Measurements from ENCODE around the gene HTT. TPM values are rescaled to one million over a fixed set of nuclear protein-coding genes. Genes with fewer than 3 reads are reported as not detected.

HTT gene
- total RNA-seq (27.4 and 38.6 TPM in 2 replicates), polyA plus RNA-seq (9.7 and 11.4 TPM in 2 replicates)

- TF ChIP-seq CTCF (IDR thresholded peaks at IDR 0.05; ENCODE audit: low read depth, low read length) = peak; percentile 12
- H3K9me3 ChIP-seq (ENCODE audit: low read depth) = no peaks in the 10 kb centered on the region
- no peaks in the 10 kb centered on the region for H3K36me3 ChIP-seq
- DNase-seq (ENCODE audit: low read depth in 1 of 2, low spot score in 1 of 2) = peak; percentile 96 to 97
- H3K27ac ChIP-seq = peak within 1 kb of the TSS; percentile 86
- H3K4me3 ChIP-seq = peak within 1 kb of the TSS; percentile 80
- peaks cover 15% of the 10 kb centered on the region for H3K4me1 ChIP-seq (ENCODE audit: low read depth)
- no peaks in the 10 kb centered on the region for H3K27me3 ChIP-seq
Observed at GRCh38 chr4:3074078-3074845, at the start of gene HTT, which contains the start of gene HTT-AS. HTT (plus strand) TSS chr4:3074681; CDS start chr4:3074826, 145 bp downstream. HTT-AS (minus strand) TSS chr4:3074538.

- Histone ChIP-seq H3K4me1 (ENCODE audit: low read depth) (no peaks in the 10 kb centered on the region), H3K27me3 (no peaks in the 10 kb centered on the region), H3K9me3 (ENCODE audit: low read depth) (no peaks in the 10 kb centered on the region), H3K4me3 (no peak overlapping the region), H3K27ac (no peak overlapping the region), H3K36me3 (no peaks in the 10 kb centered on the region)
- no peak for TF ChIP-seq CTCF (IDR thresholded peaks at IDR 0.05; ENCODE audit: low read depth, low read length)
- DNase-seq (ENCODE audit: low read depth in 1 of 2, low spot score in 1 of 2) = no peak
Observed at GRCh38 chr4:3025881-3026280, 48.6 kb upstream of the HTT start.

- TF ChIP-seq CTCF (IDR thresholded peaks at IDR 0.05; ENCODE audit: low read depth, low read length) = no peak
- DNase-seq (ENCODE audit: low read depth in 1 of 2, low spot score in 1 of 2) = no peak
- H3K27ac ChIP-seq = no peak overlapping the region
- H3K9me3 ChIP-seq (ENCODE audit: low read depth) = no peaks in the 10 kb centered on the region
- no peaks in the 10 kb centered on the region for H3K27me3 ChIP-seq
- no peaks in the 10 kb centered on the region for H3K4me1 ChIP-seq (ENCODE audit: low read depth)
- H3K4me3 ChIP-seq = no peak overlapping the region
- no peaks in the 10 kb centered on the region for H3K36me3 ChIP-seq
Observed at GRCh38 chr4:3026540-3026939, 47.9 kb upstream of the HTT start.

- TF ChIP-seq CTCF (IDR thresholded peaks at IDR 0.05; ENCODE audit: low read depth, low read length) = no peak
- H3K4me3 ChIP-seq = no peak overlapping the region
- DNase-seq (ENCODE audit: low read depth in 1 of 2, low spot score in 1 of 2) = no peak
- H3K36me3 ChIP-seq = no peaks in the 10 kb centered on the region
- H3K9me3 ChIP-seq (ENCODE audit: low read depth) = no peaks in the 10 kb centered on the region
- H3K4me1 ChIP-seq (ENCODE audit: low read depth) = no peaks in the 10 kb centered on the region
- no peak overlapping the region for H3K27ac ChIP-seq
- H3K27me3 ChIP-seq = no peaks in the 10 kb centered on the region
Observed at GRCh38 chr4:3029464-3029863, 45.0 kb upstream of the HTT start.

- no peaks in the 10 kb centered on the region for H3K9me3 ChIP-seq (ENCODE audit: low read depth)
- H3K27ac ChIP-seq = no peak overlapping the region
- no peaks in the 10 kb centered on the region for H3K4me1 ChIP-seq (ENCODE audit: low read depth)
- DNase-seq (ENCODE audit: low read depth in 1 of 2, low spot score in 1 of 2) = no peak
- no peak for TF ChIP-seq CTCF (IDR thresholded peaks at IDR 0.05; ENCODE audit: low read depth, low read length)
- H3K36me3 ChIP-seq = no peaks in the 10 kb centered on the region
- no peaks in the 10 kb centered on the region for H3K27me3 ChIP-seq
- H3K4me3 ChIP-seq = no peak overlapping the region
Observed at GRCh38 chr4:3030566-3031356, 43.7 kb upstream of the HTT start.
